Measurements from ENCODE around the gene TFF1.

TFF1 gene

GRCh38 chr21:42352441-42353095 is 13.8 kb downstream of the TFF1 start:
- no peaks in the 10 kb centered on the region for H3K27me3 ChIP-seq (ENCODE audit: control insufficient read depth, insufficient read depth, low read length)
- H3K9me3 ChIP-seq (ENCODE audit: control insufficient read depth, low read length) = no peaks in the 10 kb centered on the region
- H3K9ac ChIP-seq (ENCODE audit: low read length) = no peak overlapping the region
- H3K4me1 ChIP-seq (ENCODE audit: control insufficient read depth, insufficient read depth, low read length) = peaks cover 27% of the 10 kb centered on the region
- no peak overlapping the region for H3K4me3 ChIP-seq (ENCODE audit: low read length)
- H3K36me3 ChIP-seq (ENCODE audit: control insufficient read depth, insufficient read depth, low read length) = no peaks in the 10 kb centered on the region

- Histone ChIP-seq H3K4me1 (ENCODE audit: control insufficient read depth, insufficient read depth, low read length) (peaks cover 22% of the 10 kb centered on the region), H3K9me3 (ENCODE audit: control insufficient read depth, low read length) (no peaks in the 10 kb centered on the region), H3K27me3 (ENCODE audit: control insufficient read depth, insufficient read depth, low read length) (no peaks in the 10 kb centered on the region), H3K9ac (ENCODE audit: low read length) (no peak overlapping the region), H3K36me3 (ENCODE audit: control insufficient read depth, insufficient read depth, low read length) (no peaks in the 10 kb centered on the region), H3K4me3 (ENCODE audit: low read length) (no peak overlapping the region)
Measured at GRCh38 chr21:42351626-42352440, 14.5 kb downstream of the TFF1 start.

GRCh38 chr21:42350927-42351426 is 15.4 kb downstream of the TFF1 start, which contains the start of gene TFF2:
Gene TFF2 (minus strand): TSS chr21:42350994. CDS start chr21:42350957, 37 bp downstream.
- no peaks in the 10 kb centered on the region for H3K36me3 ChIP-seq (ENCODE audit: control insufficient read depth, insufficient read depth, low read length)
- H3K9ac ChIP-seq (ENCODE audit: low read length) = peak within 1 kb of the TSS; percentile 82
- H3K4me3 ChIP-seq (ENCODE audit: low read length) = peak within 1 kb of the TSS; percentile 26
- H3K27me3 ChIP-seq (ENCODE audit: control insufficient read depth, insufficient read depth, low read length) = no peaks in the 10 kb centered on the region
- H3K4me1 ChIP-seq (ENCODE audit: control insufficient read depth, insufficient read depth, low read length) = peaks cover 21% of the 10 kb centered on the region
- no peaks in the 10 kb centered on the region for H3K9me3 ChIP-seq (ENCODE audit: control insufficient read depth, low read length)

- Histone ChIP-seq H3K27me3 (ENCODE audit: control insufficient read depth, insufficient read depth, low read length) (no peaks in the 10 kb centered on the region), H3K4me1 (ENCODE audit: control insufficient read depth, insufficient read depth, low read length) (peaks cover 21% of the 10 kb centered on the region), H3K36me3 (ENCODE audit: control insufficient read depth, insufficient read depth, low read length) (no peaks in the 10 kb centered on the region), H3K4me3 (ENCODE audit: low read length) (peak overlapping the region; percentile 26), H3K9ac (ENCODE audit: low read length) (peak overlapping the region; percentile 82), H3K9me3 (ENCODE audit: control insufficient read depth, low read length) (no peaks in the 10 kb centered on the region)
Measured at GRCh38 chr21:42350318-42350910, 15.9 kb downstream of the TFF1 start.

- Histone ChIP-seq H3K4me1 (ENCODE audit: control insufficient read depth, insufficient read depth, low read length) (peaks cover 21% of the 10 kb centered on the region), H3K9ac (ENCODE audit: low read length) (peak overlapping the region; percentile 82), H3K27me3 (ENCODE audit: control insufficient read depth, insufficient read depth, low read length) (no peaks in the 10 kb centered on the region), H3K4me3 (ENCODE audit: low read length) (peak overlapping the region; percentile 26), H3K36me3 (ENCODE audit: control insufficient read depth, insufficient read depth, low read length) (no peaks in the 10 kb centered on the region), H3K9me3 (ENCODE audit: control insufficient read depth, low read length) (no peaks in the 10 kb centered on the region)
Measured at GRCh38 chr21:42349420-42350317, 16.7 kb downstream of the TFF1 start.

GRCh38 chr21:42348762-42349161 is 17.6 kb downstream of the TFF1 start:
- peak overlapping the region; percentile 82 for H3K9ac ChIP-seq (ENCODE audit: low read length)
- peaks cover 21% of the 10 kb centered on the region for H3K4me1 ChIP-seq (ENCODE audit: control insufficient read depth, insufficient read depth, low read length)
- peak overlapping the region; percentile 26 for H3K4me3 ChIP-seq (ENCODE audit: low read length)
- H3K9me3 ChIP-seq (ENCODE audit: control insufficient read depth, low read length) = no peaks in the 10 kb centered on the region
- H3K36me3 ChIP-seq (ENCODE audit: control insufficient read depth, insufficient read depth, low read length) = no peaks in the 10 kb centered on the region
- no peaks in the 10 kb centered on the region for H3K27me3 ChIP-seq (ENCODE audit: control insufficient read depth, insufficient read depth, low read length)

GRCh38 chr21:42347601-42348327 is 18.6 kb downstream of the TFF1 start:
- no peaks in the 10 kb centered on the region for H3K27me3 ChIP-seq (ENCODE audit: control insufficient read depth, insufficient read depth, low read length)
- peak overlapping the region; percentile 82 for H3K9ac ChIP-seq (ENCODE audit: low read length)
- no peaks in the 10 kb centered on the region for H3K9me3 ChIP-seq (ENCODE audit: control insufficient read depth, low read length)
- H3K4me3 ChIP-seq (ENCODE audit: low read length) = peak overlapping the region; percentile 7
- no peaks in the 10 kb centered on the region for H3K36me3 ChIP-seq (ENCODE audit: control insufficient read depth, insufficient read depth, low read length)
- peaks cover 21% of the 10 kb centered on the region for H3K4me1 ChIP-seq (ENCODE audit: control insufficient read depth, insufficient read depth, low read length)

- Histone ChIP-seq H3K36me3 (ENCODE audit: control insufficient read depth, insufficient read depth, low read length) (no peaks in the 10 kb centered on the region), H3K9ac (ENCODE audit: low read length) (peak overlapping the region; percentile 82), H3K4me1 (ENCODE audit: control insufficient read depth, insufficient read depth, low read length) (peaks cover 16% of the 10 kb centered on the region), H3K9me3 (ENCODE audit: control insufficient read depth, low read length) (no peaks in the 10 kb centered on the region), H3K4me3 (ENCODE audit: low read length) (peak overlapping the region; percentile 7), H3K27me3 (ENCODE audit: control insufficient read depth, insufficient read depth, low read length) (no peaks in the 10 kb centered on the region)
Measured at GRCh38 chr21:42346866-42347600, 19.3 kb downstream of the TFF1 start.

- no peaks in the 10 kb centered on the region for H3K9me3 ChIP-seq (ENCODE audit: control insufficient read depth, low read length)
- H3K4me1 ChIP-seq (ENCODE audit: control insufficient read depth, insufficient read depth, low read length) = peaks cover 10% of the 10 kb centered on the region
- H3K9ac ChIP-seq (ENCODE audit: low read length) = peak overlapping the region; percentile 82
- no peaks in the 10 kb centered on the region for H3K36me3 ChIP-seq (ENCODE audit: control insufficient read depth, insufficient read depth, low read length)
- H3K4me3 ChIP-seq (ENCODE audit: low read length) = no peak overlapping the region
- H3K27me3 ChIP-seq (ENCODE audit: control insufficient read depth, insufficient read depth, low read length) = no peaks in the 10 kb centered on the region
Measured at GRCh38 chr21:42346441-42346840, 19.9 kb downstream of the TFF1 start.

GRCh38 chr21:42344631-42345030 is 21.7 kb downstream of the TFF1 start:
- no peak overlapping the region for H3K9ac ChIP-seq (ENCODE audit: low read length)
- no peak overlapping the region for H3K4me3 ChIP-seq (ENCODE audit: low read length)
- peaks cover 6% of the 10 kb centered on the region for H3K4me1 ChIP-seq (ENCODE audit: control insufficient read depth, insufficient read depth, low read length)
- H3K36me3 ChIP-seq (ENCODE audit: control insufficient read depth, insufficient read depth, low read length) = no peaks in the 10 kb centered on the region
- H3K27me3 ChIP-seq (ENCODE audit: control insufficient read depth, insufficient read depth, low read length) = no peaks in the 10 kb centered on the region
- no peaks in the 10 kb centered on the region for H3K9me3 ChIP-seq (ENCODE audit: control insufficient read depth, low read length)
